Hepatocyte (in vitro differentiated cells): Measurements from ENCODE around the gene HERC2. TPM values are rescaled to one million over a fixed set of nuclear protein-coding genes. Genes with fewer than 3 reads are reported as not detected.

Source experiments
- DNase-seq: peaks from one replicate; pipeline ENCODE4 v3.0.0-alpha.2; 2016; ENCODE audit warnings: low spot score
- H2AFZ ChIP-seq: fragments of 200-600 bp; sonication (generic); 2 replicates; pipeline ENCODE4 v1.6.0; 2016; ENCODE audit warnings: antibody characterized with exemption, mild to moderate bottlenecking
- H3K27ac ChIP-seq: fragments of 200-600 bp; sonication (generic); 2 replicates; pipeline ENCODE4 v1.5.1; 2016; ENCODE audit warnings: mild to moderate bottlenecking
- H3K27me3 ChIP-seq: fragments of 200-600 bp; sonication (generic); 2 replicates; pipeline ENCODE4 v1.6.1; 2016
- H3K36me3 ChIP-seq: fragments of 200-600 bp; sonication (generic); replicated peaks from 2 replicates; pipeline ENCODE4 v1.5.1; 2016; ENCODE audit warnings: low read depth; ENCODE audit not compliant: insufficient read depth
- H3K4me1 ChIP-seq: fragments of 200-600 bp; sonication (generic); 2 replicates; pipeline ENCODE4 v1.5.1; 2016; ENCODE audit warnings: mild to moderate bottlenecking, moderate library complexity; ENCODE audit not compliant: insufficient read depth
- H3K4me2 ChIP-seq: fragments of 200-600 bp; sonication (generic); 2 replicates; pipeline ENCODE4 v1.6.0; 2016
- H3K4me3 ChIP-seq: fragments of 200-600 bp; sonication (generic); 2 replicates; pipeline ENCODE4 v1.5.1; 2016; ENCODE audit warnings: mild to moderate bottlenecking
- H3K79me2 ChIP-seq: fragments of 200-600 bp; sonication (generic); 2 replicates; pipeline ENCODE4 v1.6.0; 2017; ENCODE audit warnings: mild to moderate bottlenecking
- H3K9me2 ChIP-seq: fragments of 200-600 bp; sonication (generic); replicated peaks from 2 replicates; pipeline ENCODE4 v1.6.0; 2017; ENCODE audit warnings: mild to moderate bottlenecking; ENCODE audit not compliant: insufficient read depth
- H3K9me3 ChIP-seq: fragments of 200-600 bp; sonication (generic); 2 replicates; pipeline ENCODE4 v1.5.1; 2016; ENCODE audit warnings: low read depth, mild to moderate bottlenecking
- H4K20me1 ChIP-seq: fragments of 200-600 bp; sonication (generic); 2 replicates; pipeline ENCODE4 v1.6.0; 2016; ENCODE audit warnings: mild to moderate bottlenecking; ENCODE audit not compliant: insufficient read depth, poor library complexity, severe bottlenecking
- CTCF ChIP-seq: fragments of 200-600 bp; sonication (generic); IDR thresholded peaks from 2 replicates; pipeline ENCODE4 v1.5.1; 2016; ENCODE audit warnings: antibody characterized with exemption, mild to moderate bottlenecking; ENCODE audit not compliant: poor library complexity
- EZH2 ChIP-seq: fragments of 200-600 bp; sonication (generic); IDR thresholded peaks from 2 replicates; pipeline ENCODE4 v1.6.1; 2016; ENCODE audit warnings: antibody characterized with exemption, mild to moderate bottlenecking, borderline replicate concordance
- EZH2phosphoT487 ChIP-seq: fragments of 200-600 bp; sonication (generic); IDR thresholded peaks from one replicate; pipeline ENCODE4 v1.6.1; 2018; ENCODE audit warnings: antibody characterized with exemption, mild to moderate bottlenecking, low read depth, moderate library complexity; ENCODE audit not compliant: unreplicated experiment, severe bottlenecking
- WGBS: methylation state at CpG from one replicate; pipeline ENCODE4 v1.1.6; 2016; ENCODE audit warnings: low lambda C conversion rate; ENCODE audit errors: missing lambda C conversion rate; 5-methylcytosine and 5-hydroxymethylcytosine counted together
- polyA plus RNA-seq: library from polyadenylated mRNA; unstranded; fragments of >200 nt; fragmentation: Nextera tagmentation; extraction: Ambion mirVana; gene quantifications from 2 replicates; pipeline ENCODE4 v1.2.1, GENCODE V29; 2016
- total RNA-seq: library from RNA; depleted of rRNA; stranded (reverse); fragments of >200 nt; gene quantifications from 2 replicates; pipeline ENCODE4 v1.2.3, GENCODE V29; 2014

HERC2 gene
- total and polyA plus RNA-seq, 2 experiments from 2014 or later = 30.2 to 57.4 TPM

DNA sequence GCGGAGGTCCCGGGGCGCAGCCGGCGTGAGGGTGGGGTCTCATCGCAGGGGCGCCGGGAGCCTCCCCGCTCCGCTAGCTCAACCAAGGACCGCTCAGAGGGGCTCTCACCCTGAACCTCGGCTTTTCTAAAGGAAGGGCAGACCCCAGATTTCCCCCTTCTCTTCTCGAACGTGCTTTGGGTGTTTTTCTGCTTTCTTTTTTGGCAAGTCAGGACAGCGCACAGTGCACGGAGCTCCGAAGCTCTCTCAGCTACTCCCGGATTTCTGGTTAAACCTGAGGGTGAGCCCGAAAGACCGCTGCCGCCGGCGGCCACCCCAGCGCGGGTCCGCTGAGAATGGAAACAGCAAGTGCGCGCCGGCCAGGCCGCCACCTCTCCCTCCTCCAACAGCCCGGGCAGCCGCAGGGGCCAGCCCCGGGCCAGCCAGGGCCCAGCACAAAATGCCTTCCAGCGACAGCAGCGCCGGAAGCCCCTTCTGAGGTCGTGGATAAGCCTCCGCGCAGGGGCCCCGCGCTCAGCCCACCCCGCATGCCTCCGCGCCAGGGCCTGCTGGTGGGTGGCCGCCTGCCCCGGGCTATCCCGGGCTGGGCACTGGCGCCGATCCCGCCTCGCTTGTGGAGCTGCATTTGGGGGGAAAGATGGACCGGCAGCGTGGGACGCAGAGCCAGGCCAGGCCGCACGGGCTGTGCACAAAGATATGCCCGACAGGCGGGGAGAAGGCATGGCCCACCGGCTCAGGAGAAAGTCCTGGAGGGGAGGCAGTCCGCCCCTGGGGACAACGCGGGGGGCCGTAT lies 214.7 kb downstream of the HERC2 start:
- Histone ChIP-seq H3K79me2 (no peaks in the 10 kb centered on the region), H2AFZ (peak overlapping the region; percentile 74), H3K9me2 (no peaks in the 10 kb centered on the region), H3K27me3 (peaks cover 18% of the 10 kb centered on the region), H4K20me1 (no peaks in the 10 kb centered on the region), H3K4me1 (peaks cover 15% of the 10 kb centered on the region), H3K9me3 (no peaks in the 10 kb centered on the region), H3K4me3 (peak overlapping the region; percentile 45), H3K36me3 (no peaks in the 10 kb centered on the region), H3K4me2 (peak overlapping the region; percentile 98), H3K27ac (no peak overlapping the region)
- 11% methylated on average over 61 of the region's 63 CpGs for WGBS
- TF ChIP-seq EZH2 = no peak
- TF ChIP-seq EZH2phosphoT487 = no peak
- DNase-seq = no peak

GRCh38 chr15:28106294-28107110 lies 215.5 kb downstream of the HERC2 start:
- Histone ChIP-seq H3K4me2 (peak overlapping the region; percentile 98), H3K27ac (no peak overlapping the region), H3K27me3 (peaks cover 18% of the 10 kb centered on the region), H3K4me1 (peaks cover 15% of the 10 kb centered on the region), H3K9me2 (no peaks in the 10 kb centered on the region), H3K79me2 (no peaks in the 10 kb centered on the region), H3K9me3 (no peaks in the 10 kb centered on the region), H2AFZ (peak overlapping the region; percentile 74), H4K20me1 (no peaks in the 10 kb centered on the region), H3K4me3 (peak overlapping the region; percentile 45), H3K36me3 (no peaks in the 10 kb centered on the region)
- peak; percentile 73 for TF ChIP-seq EZH2
- no peak for TF ChIP-seq CTCF
- DNase-seq = peak; percentile 38
- 3% methylated on average over 30 of the region's 81 CpGs for WGBS

DNA sequence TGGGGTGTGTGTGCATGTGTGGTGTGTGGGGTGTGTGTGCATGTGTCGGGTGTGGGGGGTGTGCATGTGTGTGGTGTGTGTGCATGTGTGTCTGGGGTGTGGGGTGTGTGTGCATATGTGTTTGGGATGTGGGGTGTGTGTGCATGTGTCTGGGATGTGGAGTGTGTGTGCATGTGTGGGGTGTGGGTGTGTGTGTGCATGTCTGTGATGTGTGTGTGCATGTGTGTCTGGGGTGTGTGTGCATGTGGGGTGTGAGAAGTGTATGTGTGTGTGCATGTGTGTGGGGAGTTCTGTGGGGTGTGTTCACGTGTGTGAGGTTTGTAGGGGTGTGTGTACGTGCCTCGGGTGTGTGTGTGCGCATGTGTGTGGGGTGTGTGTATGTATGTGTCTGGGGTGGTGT lies 216.2 kb downstream of the HERC2 start:
- no peaks in the 10 kb centered on the region for H3K9me3 ChIP-seq
- TF ChIP-seq EZH2 (no peak), EZH2phosphoT487 (no peak), CTCF (no peak)
- peaks cover 15% of the 10 kb centered on the region for H3K4me1 ChIP-seq
- peaks cover 18% of the 10 kb centered on the region for H3K27me3 ChIP-seq
- 94% methylated on average over 5 of the region's 5 CpGs for WGBS
- no peaks in the 10 kb centered on the region for H3K79me2 ChIP-seq
- H4K20me1 ChIP-seq = no peaks in the 10 kb centered on the region
- no peak overlapping the region for H3K4me2 ChIP-seq
- H3K9me2 ChIP-seq = no peaks in the 10 kb centered on the region
- no peak for DNase-seq
- H3K4me3 ChIP-seq = no peak overlapping the region
- no peak overlapping the region for H3K27ac ChIP-seq
- H2AFZ ChIP-seq = no peak overlapping the region
- no peaks in the 10 kb centered on the region for H3K36me3 ChIP-seq

DNA sequence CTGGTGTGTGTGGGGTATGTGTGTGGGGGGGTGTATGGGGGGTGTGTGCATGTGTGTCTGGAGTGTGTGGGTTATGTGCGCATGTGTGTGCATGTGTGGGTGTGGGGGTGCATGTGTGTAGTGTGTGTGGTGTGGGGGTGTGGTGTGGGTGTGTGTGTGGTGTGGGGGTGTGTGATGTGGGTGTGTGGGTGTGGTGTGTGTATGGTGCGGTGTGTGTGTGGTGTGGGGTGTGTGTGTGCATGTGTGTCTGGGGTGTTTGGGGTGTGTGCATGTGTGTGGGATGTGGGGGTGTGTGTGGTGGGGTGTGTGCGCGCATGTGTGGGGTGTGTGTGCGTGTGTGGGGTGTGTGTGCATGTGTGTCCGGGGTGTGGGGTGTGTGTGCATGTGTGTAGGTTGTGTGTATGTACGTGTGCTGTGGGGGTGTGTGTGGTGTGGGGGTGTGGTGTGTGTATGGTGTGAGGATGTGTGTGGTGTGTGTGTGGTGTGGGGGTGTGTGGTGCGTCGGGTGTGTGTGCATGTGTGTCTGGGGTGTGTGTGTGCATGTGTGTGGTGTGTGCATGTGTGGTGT lies 216.7 kb downstream of the HERC2 start:
- no peak for DNase-seq
- no peak overlapping the region for H3K4me2 ChIP-seq
- no peaks in the 10 kb centered on the region for H3K79me2 ChIP-seq
- no peak overlapping the region for H3K27ac ChIP-seq
- WGBS = 93% methylated on average over 2 of the region's 9 CpGs
- H3K9me3 ChIP-seq = no peaks in the 10 kb centered on the region
- no peaks in the 10 kb centered on the region for H3K9me2 ChIP-seq
- peaks cover 19% of the 10 kb centered on the region for H3K27me3 ChIP-seq
- no peak overlapping the region for H3K4me3 ChIP-seq
- H4K20me1 ChIP-seq = no peaks in the 10 kb centered on the region
- no peaks in the 10 kb centered on the region for H3K36me3 ChIP-seq
- peaks cover 15% of the 10 kb centered on the region for H3K4me1 ChIP-seq
- TF ChIP-seq EZH2phosphoT487 (no peak), CTCF (no peak), EZH2 (no peak)
- no peak overlapping the region for H2AFZ ChIP-seq
